Panc1 (cell line): ENCODE data around the gene PFN2.

Experiments
- CTCF ChIP-seq: fragments of 450-650 bp; IDR thresholded peaks from 2 replicates; pipeline ENCODE4 v1.5.1; 2017; ENCODE audit warnings: mild to moderate bottlenecking
- REST ChIP-seq, 2 experiments: IDR thresholded peaks; 2 replicates each; pipeline ENCODE4 v1.6.1; 2011 to 2012; ENCODE audit warnings: low read depth in 2 of 2, control low read depth in 1 of 2, low read length in 1 of 2, mild to moderate bottlenecking in 1 of 2, moderate library complexity in 1 of 2; ENCODE audit not compliant: insufficient read depth in 1 of 2
- SIN3A ChIP-seq: IDR thresholded peaks from 2 replicates; pipeline ENCODE4 v1.6.1; 2012; ENCODE audit warnings: low read depth, mild to moderate bottlenecking, low read length, moderate library complexity, borderline replicate concordance; ENCODE audit not compliant: insufficient read depth

GRCh38 chr3:149920119-149920518, 50.6 kb downstream of the PFN2 start:
- TF ChIP-seq SIN3A = no peak
- TF ChIP-seq CTCF = no peak
- no peak for TF ChIP-seq REST (IDR thresholded peaks at IDR 0.05; ENCODE audit: insufficient read depth in 1 of 2, low read depth in 2 of 2, low read length in 1 of 2)
